C4-2B (cell line): ENCODE results near the gene SERTAD4.
"Not testable (repeated sequence)": the region's sequence is repeated elsewhere in the genome, so short reads cannot be mapped to it uniquely, and the experiment has no call there.

Experiments
- H3K27ac ChIP-seq: fragments of 450-650 bp; 2 replicates; pipeline ENCODE4 v1.5.1; 2017
- ZFX ChIP-seq: fragments of 450-650 bp; IDR thresholded peaks from 2 replicates; pipeline ENCODE4 v1.6.1; 2017
- TF ChIP-seq, protein P1 (sequence below): fragments of 450-650 bp; conservative IDR thresholded peaks from 2 replicates; pipeline ENCODE4 v1.5.1; 2017; ENCODE audit warnings: mild to moderate bottlenecking

The SERTAD4 gene

DNA sequence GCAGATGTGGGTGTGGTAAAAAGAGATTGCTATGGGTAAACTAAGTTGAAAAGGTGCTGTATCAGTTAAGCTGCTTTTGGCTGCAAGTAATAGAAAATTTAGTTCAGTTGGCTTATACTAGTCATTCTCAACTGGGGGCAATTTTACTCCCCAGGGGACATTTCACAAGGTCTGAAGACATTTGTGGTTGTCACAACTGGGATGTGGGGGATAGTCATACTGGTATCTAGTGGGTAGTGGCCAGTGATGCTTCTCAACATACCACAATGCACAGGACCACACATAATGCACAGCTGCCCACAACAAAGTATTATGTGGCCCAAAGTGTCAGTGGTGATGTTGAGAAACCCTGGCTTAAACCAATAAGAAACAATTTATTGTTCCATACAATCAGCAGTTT lies 31.4 kb downstream of the SERTAD4 start:
- TF ChIP-seq, protein P1, sequence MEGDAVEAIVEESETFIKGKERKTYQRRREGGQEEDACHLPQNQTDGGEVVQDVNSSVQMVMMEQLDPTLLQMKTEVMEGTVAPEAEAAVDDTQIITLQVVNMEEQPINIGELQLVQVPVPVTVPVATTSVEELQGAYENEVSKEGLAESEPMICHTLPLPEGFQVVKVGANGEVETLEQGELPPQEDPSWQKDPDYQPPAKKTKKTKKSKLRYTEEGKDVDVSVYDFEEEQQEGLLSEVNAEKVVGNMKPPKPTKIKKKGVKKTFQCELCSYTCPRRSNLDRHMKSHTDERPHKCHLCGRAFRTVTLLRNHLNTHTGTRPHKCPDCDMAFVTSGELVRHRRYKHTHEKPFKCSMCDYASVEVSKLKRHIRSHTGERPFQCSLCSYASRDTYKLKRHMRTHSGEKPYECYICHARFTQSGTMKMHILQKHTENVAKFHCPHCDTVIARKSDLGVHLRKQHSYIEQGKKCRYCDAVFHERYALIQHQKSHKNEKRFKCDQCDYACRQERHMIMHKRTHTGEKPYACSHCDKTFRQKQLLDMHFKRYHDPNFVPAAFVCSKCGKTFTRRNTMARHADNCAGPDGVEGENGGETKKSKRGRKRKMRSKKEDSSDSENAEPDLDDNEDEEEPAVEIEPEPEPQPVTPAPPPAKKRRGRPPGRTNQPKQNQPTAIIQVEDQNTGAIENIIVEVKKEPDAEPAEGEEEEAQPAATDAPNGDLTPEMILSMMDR: no peak
- no peak for TF ChIP-seq ZFX
- H3K27ac ChIP-seq: no peak overlapping the region

DNA sequence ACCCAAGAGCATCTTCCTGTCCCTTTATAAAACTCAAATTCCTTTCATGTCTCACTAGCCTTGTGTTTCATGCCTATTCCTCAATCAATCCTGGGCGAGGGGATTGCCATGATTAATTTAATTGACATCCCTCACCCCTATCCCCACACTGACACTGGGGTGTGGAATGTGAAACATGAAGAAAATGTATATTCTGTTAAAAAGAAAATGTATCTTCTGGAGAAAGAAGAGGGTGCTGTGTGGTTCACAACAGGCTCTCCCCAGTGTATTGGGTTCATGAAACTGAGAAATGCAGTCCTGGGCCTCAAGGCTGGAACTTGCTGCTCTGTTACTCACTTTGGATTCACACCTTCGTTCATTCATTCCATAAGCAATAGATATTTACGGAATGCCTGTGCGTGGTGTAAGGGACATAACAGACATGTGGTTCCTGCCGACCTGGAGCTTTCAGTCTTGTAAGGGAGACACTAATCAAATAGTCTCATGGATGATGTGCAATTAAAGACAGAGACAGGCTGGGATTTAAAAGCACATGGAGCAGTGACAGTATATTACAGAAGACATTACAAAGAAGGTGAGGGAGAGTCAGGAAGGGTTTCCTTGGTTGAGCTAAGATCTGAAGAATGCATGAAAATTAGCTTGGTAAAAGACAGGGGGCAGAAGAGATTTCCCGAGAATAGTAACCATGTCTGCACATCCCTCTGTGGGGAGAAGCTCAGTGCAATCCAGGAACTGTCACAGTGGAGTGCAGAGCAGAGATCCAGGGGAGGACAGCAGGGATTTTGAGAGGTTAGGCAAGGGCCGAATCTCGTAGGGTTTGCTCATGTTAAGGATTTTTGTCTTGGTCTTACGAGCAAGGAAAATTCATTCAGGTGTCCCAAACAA lies 32.1 kb downstream of the SERTAD4 start:
- TF ChIP-seq, protein P1: no peak; the same call in 1 of the 2 replicates
- no peak for TF ChIP-seq ZFX
- no peak overlapping the region for H3K27ac ChIP-seq

DNA sequence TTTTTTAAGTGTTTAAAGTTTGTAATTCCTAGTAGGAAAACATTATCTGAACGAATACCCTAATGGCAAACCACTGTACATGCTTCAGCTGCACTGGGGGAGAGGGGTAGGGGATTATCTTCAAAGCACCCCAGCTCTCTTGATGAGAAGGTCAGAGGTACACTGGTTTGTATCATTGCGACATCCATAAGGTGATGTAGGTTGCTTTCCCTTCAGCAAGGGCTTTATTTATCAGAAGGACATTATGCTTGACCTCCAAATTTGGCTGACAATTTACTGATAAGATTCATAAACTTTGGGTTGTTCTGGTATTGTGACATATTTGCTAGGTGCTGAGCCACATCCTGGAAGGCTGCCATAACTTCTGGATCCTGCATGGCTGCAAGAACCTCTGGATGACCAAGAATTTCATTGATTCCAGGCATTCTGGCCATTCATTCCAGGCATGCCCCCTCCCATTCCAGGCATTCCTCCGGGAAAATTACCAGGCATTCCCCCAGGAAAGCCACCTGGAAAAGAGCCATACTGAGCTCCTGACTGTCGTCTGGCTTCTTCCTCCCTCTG lies 32.9 kb downstream of the SERTAD4 start:
- H3K27ac ChIP-seq: not testable (repeated sequence)

DNA sequence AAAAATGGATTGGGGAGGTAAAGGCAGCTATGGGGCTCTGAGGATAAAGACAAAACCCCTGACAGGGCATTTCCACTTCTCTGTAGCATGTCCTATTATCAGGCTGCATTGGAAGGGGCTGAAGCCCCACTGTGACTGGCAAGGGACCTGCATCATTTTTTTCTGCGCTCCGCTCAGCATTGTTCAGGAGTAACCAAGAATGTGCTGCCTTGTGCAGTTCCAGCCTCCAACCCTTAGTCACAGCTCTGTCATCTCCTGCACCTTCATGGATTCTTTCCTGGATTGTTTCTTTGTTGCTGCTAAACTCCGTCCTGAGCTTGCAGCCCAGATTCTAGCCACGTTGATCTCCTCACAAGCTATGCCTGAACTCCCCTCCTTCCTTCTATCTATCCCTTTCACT lies 37.4 kb downstream of the SERTAD4 start:
- TF ChIP-seq ZFX: no peak
- TF ChIP-seq, protein P1: no peak
- no peak overlapping the region for H3K27ac ChIP-seq

DNA sequence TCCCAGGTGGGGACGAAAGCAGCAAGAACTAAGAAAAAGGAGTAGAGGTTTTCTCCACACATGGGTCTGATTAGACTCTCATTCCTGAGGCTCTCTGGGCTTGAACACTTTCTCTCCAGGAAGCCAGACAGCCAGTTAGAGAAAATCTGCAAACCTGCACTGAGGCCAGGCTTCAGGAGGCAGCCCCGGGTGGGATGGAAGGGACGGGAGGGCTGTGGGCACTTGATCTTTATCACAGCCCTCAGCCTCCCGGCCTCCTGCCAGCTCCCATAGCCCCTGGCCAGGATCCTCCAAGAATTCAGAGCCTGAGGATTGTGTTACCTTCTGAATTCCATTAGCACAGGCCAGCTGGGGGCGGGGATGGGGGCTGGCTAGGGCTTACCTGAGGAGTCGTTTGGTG lies 40.1 kb downstream of the SERTAD4 start:
- TF ChIP-seq, protein P1: no peak
- TF ChIP-seq ZFX: no peak
- H3K27ac ChIP-seq: no peak overlapping the region

DNA sequence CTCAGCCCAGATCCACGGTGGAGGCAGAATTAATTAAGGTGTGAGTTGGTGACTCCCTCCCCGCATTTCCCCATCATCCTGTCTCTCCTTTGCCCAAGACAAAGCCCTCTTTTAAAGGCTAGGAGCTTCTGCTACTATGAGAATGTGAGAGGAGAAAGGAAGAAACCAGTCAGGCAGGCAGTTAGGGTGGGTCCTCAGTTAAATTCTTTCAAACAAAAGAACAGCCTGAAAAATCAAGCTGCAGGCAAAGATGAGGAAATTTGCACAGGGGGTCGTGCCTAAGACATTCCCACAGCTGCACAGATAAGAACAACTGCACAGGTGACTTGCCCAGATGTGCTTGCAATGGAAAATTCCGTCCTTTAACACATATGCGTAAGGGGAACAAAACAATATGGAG lies 47.6 kb downstream of the SERTAD4 start:
- TF ChIP-seq ZFX: no peak
- TF ChIP-seq, protein P1: no peak
- H3K27ac ChIP-seq: no peak overlapping the region

DNA sequence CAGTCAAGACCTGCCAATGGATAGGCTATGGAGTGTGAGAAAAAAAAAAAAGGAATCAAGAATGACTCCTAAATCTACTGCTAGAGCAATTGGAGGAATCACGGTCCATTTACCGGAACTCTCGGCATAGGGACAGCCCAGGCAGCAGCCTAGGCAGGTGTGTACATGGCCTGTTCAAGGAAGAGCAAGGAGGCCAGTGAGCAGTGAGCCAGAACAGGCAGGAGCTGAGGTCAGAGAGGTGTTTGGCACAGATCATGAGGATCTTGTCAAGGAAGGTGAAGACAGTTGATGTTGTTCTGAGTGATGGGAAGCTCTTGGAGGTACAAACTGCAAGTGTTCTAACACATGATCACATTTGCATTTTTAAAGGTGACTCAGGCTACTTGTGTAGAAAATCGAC lies 55.5 kb downstream of the SERTAD4 start:
- TF ChIP-seq, protein P1: no peak
- no peak for TF ChIP-seq ZFX

More for the DNA sequence above, 55.5 kb downstream of the SERTAD4 start:
- H3K27ac ChIP-seq: no peak overlapping the region
